Gastrocnemius medialis (tissue), 4 donors: ENCODE measurements around the gene PPP2R2C.

ENCODE experiments used
- CTCF ChIP-seq, 5 experiments: fragments of 450-650 bp in 3 of 5; fragments of 200-600 bp in 2 of 5; sonication (generic) in 2 of 5; IDR thresholded peaks in 4 of 5; conservative IDR thresholded peaks in 1 of 5; 1 replicate in 4 of 5; 2 replicates in 1 of 5; pipeline ENCODE4 v1.5.1; 2016 to 2019; ENCODE audit warnings: antibody characterized with exemption in 5 of 5, mild to moderate bottlenecking in 3 of 5, moderate library complexity in 3 of 5
- POLR2A ChIP-seq, 2 donors: fragments of 450-650 bp; IDR thresholded peaks; one replicate each; pipeline ENCODE4 v1.6.1; 2017; ENCODE audit warnings: antibody characterized with exemption in 2 of 2, mild to moderate bottlenecking in 2 of 2, moderate library complexity in 2 of 2

GRCh38 chr4:6489927-6490326, 17.5 kb upstream of the PPP2R2C start:
- no peak for TF ChIP-seq CTCF (IDR thresholded peaks at IDR 0.05 in 4 of 5, conservative IDR thresholded peaks at IDR 0.05 in 1 of 5)
- no peak for TF ChIP-seq POLR2A (IDR thresholded peaks at IDR 0.05)
